GM18867 (cell line): ENCODE data around the gene CBY2.

ENCODE experiments used
- ATAC-seq: cut with Tn5 transposase; IDR thresholded peaks from one replicate; pipeline ENCODE4 v1.9.1; 2021; ENCODE audit warnings: mild to moderate bottlenecking, moderate library complexity; ENCODE audit not compliant: unreplicated experiment

CBY2 gene

DNA sequence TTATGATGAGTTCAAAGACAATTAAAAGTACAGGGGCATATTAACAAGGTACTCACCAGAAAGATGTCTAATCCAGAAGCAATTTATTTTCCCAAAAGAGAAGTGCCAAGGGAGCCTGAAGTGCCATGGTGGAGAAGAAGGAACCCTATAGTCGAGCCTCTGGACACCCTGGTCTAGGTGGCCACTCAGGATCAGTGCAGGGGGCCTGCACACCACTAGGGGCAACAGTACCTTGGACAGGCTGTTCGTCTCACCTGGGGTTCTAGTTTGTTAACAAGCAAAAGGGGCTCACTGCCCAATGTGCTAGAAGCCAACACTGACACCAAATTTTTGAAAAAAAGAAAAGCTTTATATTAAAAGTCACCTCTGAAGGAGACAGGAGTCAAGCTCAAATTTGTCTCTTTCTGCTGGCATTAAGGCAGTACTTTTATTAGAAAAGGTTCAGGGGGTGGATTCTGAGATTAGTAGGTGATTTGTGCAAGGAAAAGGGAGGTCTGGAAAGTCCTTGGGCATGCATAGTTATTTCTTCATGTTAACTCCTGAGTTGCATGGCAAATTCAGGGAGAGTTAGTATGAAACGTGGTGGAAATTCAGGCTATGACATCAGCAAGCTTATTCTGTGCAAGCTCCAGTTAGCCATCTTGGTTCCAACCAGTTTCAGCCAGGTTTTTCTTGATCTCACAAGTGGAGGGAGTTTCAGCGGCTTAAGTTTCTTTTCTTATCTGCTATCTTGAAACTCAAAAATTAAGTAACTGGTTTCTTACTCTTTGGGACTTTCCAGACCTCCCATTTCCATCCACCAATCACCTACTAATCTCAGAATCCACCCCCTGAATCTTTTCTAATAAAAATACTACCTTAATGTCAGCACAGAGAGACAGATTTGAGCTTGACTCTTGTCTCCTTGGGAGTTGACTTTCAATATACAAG, 884 bp upstream of the CBY2 start:
- ATAC-seq = peak; percentile 61

DNA sequence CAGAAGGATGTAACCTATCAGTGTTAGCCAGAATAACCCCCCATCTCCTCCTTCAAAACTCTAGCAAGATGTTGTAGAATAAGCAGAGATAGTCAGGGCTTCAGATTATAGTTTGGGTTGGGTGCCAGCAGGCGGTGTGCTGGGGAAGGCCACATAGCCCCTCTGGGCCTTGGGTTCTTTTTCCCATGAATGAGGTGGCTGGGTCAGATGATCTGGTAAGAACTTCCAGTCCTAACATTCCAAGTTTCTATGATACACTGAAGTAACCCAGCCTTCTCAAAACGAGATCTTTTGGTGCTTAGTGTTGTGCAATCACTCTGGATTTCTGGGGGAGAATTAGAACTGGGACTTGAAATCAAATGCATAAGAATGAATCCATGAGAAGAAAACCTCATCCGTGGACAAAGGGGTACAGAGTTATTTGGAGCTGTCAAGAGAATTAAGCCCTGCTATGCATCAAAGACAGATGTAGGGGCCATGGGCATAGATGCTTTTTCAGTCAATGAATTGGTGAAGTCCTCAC, 810 bp downstream of the CBY2 start:
- no peak for ATAC-seq

DNA sequence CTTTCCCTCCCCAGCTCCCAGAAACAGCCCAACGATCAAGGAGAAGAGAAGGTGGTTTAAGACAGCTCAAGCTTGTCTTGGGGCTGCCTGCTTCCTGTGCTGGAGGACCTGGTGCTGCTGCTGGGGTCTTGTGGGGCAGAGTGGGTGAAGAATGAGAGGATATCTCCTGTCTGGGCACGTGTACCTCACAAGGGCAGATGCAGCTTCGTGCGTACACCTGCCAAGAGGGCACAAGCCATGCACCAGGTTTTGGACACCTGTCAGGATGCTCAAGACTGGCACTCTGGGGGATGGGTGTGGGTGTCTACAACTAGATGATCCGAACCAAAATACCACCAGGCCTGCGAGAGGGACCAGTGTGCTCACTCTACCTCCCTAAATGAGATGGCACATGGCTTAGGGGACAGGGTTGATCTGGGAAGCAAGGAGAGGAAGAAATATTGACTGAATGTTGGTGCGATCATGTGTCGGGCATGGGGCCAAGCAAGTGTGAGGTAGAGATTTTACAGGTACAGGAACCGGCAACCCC, 2.2 kb downstream of the CBY2 start:
- no peak for ATAC-seq

DNA sequence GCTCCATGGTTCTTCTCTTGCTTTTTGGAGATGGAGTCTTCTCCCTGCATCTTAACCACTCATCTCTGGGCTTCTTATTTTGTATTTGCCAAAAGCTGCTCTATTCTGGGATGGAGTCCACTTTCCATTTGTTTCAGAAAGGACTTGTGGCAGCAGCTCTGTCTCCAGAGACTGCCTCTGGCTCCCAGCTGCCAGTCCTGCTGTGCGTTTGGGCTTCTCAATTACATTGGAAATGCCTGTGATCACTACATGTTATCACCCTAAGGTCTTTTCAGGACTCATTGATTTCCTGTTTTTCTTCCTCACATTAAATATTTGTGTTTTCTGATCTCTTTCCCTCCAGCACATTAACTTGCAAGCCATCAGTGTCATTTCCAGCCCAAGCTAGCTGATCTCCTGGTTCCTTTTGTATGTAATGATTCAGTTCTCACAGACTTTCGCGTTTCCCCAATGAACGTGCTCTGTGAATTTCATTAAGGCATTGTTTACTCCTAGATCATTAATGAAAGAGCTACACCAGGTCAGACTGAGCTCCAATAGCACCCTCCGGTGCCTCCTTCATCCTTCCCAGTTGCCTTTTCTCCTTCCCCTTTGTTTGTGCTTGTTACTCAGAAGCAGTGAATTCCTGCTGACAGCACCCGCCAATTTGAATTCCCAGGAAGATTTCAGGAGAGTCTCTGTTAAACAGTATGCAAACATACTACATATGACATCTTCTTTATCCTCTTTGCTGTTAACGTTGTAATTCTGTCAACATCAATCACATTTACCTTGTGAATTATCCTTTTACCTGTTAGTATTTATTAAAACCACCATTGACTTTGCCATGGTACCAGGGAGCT, 3.0 kb downstream of the CBY2 start:
- no peak for ATAC-seq

DNA sequence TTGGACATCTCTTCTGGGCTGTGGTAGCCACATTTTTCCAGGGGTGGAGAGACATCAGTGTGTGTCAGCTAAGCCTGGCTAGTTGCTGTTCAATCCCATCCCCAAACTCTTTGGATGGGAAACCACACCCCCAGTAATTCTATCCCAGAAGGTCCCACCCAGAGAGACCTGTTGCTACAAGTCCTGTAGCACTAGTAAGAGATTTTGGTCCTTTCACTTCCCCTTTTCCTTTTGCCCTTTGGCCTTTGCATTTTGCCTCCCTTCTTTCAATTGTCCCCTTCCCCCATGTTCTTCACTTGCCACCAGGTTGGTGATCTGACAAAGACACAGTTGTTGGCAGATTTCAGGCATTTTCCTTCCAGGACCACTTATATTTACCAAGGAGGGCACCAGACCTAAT, 3.8 kb downstream of the CBY2 start:
- ATAC-seq = peak; percentile 51

DNA sequence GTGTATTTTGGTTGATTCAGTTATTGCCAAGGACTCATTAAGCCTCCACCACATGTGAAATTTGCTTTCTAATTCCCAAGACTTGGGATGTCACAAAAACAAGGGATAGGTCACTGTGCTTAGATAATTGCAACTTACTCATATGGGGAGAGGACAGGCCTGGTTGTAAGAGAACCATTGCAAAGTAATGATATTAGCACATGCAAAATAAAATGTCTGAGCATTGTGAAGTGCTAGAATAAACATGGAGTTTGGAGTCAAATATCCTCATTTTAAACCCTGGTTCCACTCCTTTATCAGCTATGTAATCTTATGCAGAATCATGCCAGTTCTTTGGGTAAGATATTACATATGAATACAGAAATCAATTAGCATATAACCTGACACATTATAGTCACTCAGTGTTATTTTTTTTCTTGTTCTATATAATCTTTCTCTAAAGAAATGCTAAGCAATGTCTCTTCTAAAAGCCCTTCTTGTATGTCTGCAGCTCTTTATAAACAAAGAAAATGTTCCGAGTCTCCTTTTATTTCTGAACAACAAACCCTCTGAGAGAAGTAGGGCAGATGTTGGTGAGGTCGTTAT, 5.5 kb downstream of the CBY2 start:
- no peak for ATAC-seq

DNA sequence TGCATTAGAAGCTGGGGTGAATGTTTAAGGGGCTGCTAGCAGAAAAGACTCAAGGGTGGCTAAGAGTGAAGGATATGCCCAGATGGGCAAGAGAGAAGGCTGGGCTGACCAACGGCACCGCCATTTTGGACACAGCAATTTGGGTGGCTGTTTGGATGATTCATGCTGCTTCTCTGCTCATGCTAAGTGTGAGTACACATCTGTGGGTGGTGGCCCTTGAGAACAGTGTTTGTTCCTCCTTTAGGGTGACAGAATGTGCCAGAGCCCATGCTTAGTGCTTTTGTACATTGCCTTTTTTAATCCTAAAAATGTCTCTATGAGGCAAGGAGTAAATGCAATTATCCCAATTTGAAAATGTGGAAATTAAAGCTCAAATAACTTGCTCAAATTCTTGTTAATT, 9.8 kb downstream of the CBY2 start:
- no peak for ATAC-seq

DNA sequence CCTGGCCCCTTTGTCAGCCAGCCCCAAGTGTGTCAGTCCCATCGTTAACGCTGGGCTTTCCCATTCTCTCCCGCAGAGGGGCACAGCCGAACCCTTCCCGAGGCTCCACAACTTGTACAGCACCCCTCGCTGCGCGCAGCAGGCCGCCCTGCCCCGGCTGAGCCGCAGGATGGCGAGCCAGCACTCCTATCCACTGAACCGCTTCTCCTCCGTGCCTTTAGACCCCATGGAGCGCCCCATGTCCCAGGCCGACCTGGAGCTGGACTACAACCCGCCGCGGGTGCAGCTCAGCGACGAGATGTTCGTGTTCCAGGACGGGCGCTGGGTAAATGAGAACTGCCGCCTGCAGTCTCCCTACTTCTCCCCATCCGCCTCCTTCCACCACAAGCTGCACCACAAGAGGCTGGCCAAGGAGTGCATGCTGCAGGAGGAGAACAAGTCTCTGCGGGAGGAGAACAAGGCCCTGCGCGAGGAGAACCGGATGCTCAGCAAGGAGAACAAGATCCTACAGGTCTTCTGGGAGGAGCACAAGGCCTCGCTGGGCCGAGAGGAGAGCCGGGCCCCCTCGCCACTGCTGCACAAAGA, 11.1 kb downstream of the CBY2 start:
- ATAC-seq = no peak

DNA sequence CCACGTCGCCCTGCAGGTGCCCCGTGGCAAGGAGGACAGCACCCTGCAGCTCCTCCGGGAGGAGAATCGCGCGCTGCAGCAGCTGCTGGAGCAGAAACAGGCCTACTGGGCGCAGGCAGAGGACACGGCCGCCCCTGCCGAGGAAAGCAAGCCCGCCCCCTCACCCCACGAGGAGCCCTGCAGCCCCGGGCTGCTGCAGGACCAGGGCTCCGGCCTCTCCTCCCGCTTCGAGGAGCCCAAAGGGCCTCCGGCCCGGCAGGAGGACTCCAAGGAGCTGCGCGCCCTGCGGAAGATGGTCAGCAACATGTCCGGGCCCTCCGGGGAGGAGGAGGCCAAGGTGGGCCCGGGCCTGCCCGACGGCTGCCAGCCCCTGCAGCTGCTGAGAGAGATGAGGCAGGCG, 11.6 kb downstream of the CBY2 start:
- no peak for ATAC-seq

DNA sequence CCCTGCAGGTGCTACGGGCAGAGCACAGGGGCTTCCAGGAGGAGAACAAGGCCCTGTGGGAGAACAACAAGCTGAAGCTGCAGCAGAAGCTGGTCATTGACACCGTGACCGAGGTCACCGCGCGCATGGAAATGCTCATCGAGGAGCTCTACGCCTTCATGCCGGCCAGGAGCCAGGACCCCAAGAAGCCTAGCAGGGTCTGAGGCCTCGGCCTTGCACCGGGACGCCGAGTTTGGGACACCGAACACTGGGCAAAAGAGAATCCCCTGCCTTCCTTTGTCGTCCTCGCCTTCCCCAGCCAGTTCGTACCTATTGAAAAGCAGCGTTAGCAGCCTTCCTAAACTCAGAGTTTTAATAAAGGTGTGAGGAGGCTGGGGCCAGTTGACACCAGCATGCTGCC, 12.1 kb downstream of the CBY2 start:
- no peak for ATAC-seq

DNA sequence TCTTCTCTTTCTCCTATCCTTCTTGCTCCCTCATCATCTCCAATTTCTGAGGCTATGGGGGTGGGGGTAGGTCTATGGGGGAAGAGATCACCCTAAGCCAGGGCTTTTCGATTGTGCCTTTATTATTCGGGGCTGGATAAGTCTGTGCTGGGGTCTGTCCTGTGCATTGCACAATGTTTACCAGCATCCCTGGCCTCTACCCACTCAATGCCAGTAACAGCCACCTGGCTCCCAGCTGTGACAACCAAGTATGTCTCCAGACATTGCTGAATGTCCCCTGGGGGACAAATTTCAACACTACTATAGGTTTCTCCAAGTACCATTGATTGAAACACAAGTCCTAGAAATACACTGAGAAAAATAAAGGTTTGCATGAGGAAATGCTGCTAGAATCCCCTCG, 13.2 kb downstream of the CBY2 start:
- no peak for ATAC-seq

DNA sequence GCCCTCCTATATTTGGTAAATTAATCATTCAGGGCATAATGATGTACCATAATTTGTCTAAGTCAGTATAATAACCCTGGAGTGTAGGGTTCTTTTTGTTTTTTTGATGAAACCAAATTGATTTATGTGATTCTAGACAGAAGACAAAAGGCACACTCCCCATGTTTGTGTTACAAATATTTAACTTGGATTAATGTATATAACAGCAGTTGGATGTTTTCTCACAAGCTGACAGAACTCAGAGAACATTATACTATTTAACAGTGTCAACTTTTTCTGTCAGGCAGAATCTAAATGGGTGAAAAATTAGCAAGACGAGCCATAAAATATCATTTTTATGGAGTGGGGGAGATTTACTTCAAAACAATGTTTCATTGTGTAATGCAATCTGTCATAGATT, 15.2 kb downstream of the CBY2 start:
- ATAC-seq = no peak

DNA sequence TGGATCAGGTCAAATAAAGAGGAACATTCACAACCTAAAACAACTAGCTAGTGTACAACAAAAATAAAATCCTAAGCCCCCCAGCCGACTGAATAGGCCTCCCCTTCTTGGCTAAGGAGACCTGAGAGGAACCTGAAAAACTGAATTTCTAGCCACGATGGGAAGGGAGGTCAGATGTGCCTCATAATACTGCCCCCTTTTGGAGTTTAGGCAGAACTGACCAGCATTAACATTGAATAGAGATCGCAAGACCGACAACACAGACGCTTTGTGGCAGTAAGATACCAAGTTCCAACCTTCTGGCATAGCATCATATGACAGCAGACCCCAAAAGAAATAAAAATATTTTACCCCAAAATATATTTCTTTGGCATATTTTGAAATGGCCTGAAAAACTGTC, 15.9 kb downstream of the CBY2 start:
- peak; percentile 67 for ATAC-seq

DNA sequence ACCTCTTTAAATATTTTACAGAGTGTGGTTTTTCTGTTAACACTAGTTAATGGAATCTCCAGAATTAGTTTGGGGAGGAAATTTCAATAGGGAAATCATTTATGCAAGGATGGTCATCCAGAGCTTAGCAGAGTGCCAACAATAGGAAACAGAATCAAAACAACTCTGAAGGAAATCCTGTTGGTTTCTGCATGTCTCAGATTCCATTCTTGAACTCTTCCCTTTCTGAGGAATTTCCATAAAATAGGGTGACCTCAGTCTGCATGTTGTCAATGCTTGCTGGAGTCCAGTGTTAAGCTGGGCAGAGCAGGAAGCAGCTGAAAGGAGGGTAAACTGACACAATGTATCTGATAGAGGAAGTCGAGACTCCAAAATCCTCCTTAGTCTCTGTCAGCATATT, 16.9 kb downstream of the CBY2 start:
- no peak for ATAC-seq

DNA sequence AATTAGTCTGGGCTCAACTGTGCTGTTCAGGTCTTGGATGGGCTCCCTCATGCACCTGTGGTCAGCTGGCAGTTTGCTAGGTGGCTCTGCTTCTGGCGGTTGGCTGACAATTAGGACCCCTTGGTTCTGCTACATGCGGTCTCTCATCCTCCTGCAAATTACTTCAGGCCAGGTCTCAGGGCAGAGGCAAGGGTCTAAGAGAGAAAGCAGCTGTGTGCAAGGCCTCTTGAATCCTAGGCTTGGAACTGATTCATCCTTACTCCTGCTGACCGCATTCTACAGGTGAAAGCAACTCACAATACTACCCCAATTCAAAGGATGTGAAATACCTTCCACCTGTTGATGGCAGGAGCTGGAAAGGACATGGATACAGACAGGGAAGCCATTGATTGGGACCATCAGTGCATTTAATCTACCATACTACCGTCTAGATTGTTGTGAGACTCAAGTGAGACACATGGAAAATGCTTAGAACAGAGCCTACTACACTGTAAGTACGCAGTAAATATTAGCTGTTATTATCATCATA, 19.1 kb downstream of the CBY2 start:
- no peak for ATAC-seq

DNA sequence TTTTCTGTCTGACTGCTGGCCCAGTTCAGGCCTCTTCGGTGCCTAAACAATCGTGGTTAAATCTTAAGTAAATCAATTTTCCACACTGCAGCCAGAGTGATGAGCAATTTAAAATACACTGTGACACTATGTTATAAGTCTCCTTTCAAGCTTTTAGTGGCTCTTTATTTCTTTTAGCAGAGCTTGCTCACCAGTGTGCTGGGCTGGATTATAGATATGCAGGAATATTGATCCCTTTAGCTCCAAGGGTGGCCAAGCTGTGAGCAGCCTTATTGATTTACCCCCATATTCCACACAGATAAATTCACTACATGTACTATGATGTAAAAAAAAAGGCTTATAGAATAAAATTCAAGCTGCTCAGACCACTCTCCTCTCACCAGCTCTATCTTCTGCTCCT, 21.7 kb downstream of the CBY2 start:
- ATAC-seq = no peak

DNA sequence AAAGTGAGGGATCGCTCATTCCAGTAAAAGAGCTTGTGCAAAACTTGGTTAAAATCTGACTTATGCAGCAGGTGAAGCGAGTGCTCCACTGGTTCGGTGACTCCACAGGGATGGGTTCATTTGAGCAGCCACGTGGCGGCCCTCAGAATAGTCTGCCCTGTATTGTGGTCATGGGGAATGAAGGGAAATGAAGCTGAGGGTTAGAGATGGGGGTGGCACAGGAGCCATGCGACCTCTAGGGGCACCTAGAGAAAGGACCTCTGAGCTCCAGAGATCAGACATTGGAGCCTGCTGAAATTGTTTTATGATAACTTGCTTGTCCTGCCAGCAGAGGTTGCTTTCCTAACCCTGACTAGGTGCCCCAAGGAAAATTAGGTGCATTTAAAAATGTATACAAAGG, 26.6 kb downstream of the CBY2 start:
- ATAC-seq = peak; percentile 60

DNA sequence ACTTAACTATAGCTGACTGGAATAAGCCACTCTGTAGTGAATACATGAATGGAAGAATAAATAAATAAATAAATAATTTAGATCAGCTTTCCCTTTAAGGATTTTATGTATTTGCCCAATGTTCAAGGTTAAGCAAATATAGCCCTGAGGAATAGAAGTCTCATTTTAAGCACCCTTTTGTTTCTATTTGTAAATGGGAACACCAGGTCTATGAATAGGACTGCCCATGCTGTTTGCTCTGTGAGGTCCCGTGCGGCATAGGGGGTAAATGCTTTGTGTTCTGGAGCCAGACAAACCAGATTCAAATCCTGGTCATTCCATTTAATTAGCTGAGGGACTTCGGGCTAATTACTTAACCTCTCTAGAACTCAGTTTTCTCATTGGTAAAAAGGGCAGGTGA, 29.3 kb downstream of the CBY2 start:
- ATAC-seq = no peak

DNA sequence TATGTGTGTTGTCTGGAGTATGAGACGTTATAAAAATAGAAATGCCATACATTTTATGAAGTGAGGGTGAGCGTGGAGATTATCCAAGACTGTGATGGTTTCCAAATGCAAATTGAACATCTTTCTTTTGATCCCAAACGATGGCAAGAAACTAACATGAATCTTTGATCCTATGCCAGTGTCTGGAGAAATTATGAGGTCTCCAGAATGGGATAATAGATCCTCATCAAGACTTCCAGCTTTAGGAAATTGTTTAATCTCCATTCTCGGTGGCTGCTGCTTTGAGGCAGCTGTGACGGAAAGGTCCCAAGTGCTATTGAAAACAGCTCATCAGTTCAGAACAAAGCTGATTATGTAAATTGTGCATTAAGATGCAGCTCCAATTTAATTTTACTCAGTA, 30.8 kb downstream of the CBY2 start:
- no peak for ATAC-seq

DNA sequence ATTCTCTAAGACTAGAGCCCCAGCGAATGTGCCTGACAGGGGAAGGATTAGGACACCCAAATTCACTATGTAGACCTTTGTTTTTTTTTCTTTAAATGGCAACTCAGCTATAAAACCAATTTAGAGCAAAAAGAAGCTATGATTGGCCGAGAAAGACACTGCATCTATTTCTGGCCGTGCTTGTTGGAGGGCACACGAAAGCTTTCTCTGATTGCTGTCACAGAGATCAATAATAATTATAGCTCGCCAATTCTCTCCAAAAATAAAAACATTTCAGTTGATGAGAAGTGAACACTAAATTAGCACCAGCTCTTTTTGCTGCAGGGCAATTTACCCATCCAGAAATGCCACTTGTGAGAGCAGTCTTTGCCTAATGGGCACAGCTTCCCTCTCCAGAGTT, 31.2 kb downstream of the CBY2 start:
- no peak for ATAC-seq

DNA sequence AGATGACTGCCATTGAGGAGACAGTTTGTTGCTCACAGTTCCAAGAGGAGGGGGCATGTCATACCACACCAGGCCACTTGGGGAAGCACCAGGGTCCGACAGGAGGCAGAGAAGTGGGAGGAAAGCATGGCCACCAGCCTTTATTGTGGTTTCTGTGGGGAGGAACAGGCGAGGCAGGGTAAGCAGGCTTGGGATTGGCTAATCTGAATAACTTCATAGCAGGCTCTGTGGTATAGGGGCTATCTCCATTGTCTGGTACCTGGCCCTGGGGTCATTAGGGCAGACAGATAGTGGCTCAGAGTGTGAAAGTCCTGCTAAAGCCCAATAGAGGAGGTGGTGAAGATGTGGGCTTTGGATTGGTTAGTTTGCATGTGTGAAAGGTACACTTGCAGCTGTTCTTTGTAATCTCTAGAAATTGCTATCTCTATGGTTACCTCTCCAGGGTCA, 35.5 kb downstream of the CBY2 start:
- no peak for ATAC-seq
